ENCODE results near the gene KCTD6. TPM values are rescaled to one million over a fixed set of nuclear protein-coding genes. Genes with fewer than 3 reads are reported as not detected.
"Not testable (repeated sequence)": the region's sequence is repeated elsewhere in the genome, so short reads cannot be mapped to it uniquely, and the experiment has no call there.

KCTD6 gene
- total and polyA plus RNA-seq, 2 donors: 10.7 to 28.2 TPM

DNA sequence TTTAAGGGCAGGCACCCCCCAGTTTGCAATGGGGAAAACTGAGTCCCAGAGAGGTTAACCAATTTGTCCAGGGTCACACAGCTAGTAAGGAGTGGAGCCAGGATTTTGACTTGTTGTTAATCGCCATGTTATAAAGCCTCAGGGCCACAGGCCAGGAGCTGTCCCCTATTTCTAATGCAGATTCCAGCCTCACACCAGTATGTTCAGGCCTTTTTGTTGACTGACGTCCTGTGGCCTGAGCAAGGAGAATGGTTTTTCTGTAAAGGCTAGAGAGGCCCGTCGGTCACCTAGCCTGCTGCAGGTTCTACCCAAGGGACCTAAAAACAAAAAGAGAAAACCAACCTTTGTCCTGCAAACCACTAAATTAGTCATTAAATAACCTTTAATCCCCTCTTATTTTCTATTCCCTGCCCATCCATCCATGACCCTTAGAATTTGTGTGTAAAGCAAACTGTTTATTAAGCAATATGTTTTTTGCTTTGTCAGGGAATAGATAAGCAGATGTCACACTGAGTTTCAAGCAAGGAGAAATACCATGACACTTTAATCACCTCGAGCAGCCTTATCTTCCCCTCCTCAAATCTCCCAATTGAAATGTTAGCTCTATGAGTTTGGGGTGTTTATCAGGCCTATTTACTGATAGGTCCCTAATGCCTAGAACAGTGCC, 31.0 kb downstream of the KCTD6 start:
- DNase-seq (ENCODE audit: extremely low spot score): no peak
- no peaks in the 10 kb centered on the region for H3K4me1 ChIP-seq (ENCODE audit: insufficient read depth)
- no peak overlapping the region for H3K27ac ChIP-seq (ENCODE audit: low read depth)
- no peak overlapping the region for H3K4me3 ChIP-seq (ENCODE audit: low read depth, low read length)
- 81% methylated on average over 5 of the region's 5 CpGs for WGBS
- no peaks in the 10 kb centered on the region for H3K36me3 ChIP-seq (ENCODE audit: insufficient read depth)

DNA sequence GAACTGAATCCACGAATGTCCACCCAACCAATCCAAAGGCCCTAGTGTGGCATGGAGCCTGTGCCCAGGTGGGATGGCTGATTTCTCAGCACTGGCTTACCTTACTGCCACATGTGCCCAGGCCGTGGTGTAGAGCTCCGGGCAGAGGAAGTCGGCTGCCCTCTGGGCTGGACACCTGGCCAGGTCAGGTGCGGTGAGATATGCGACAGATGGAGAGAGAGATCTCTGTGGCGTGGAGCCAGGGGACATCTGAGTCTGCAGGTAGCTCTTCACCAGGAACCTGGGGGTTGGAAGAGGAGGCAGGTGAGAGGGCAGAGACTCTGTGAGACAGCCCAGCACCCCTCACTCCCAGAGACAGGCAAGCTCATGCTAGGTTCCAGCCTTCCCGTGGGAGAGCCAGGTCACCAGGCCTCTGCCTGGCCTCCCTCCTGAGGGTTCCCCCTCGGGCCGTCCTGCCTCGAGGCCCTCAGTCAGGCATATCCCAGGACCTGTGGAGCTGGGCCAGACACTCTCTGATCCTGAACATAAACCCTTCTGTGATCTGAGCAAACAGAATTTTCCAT, 32.5 kb downstream of the KCTD6 start:
- no peaks in the 10 kb centered on the region for H3K36me3 ChIP-seq (ENCODE audit: insufficient read depth)
- no peak for DNase-seq (ENCODE audit: extremely low spot score)
- H3K4me3 ChIP-seq (ENCODE audit: low read depth, low read length): no peak overlapping the region
- 89% methylated on average over 11 of the region's 11 CpGs for WGBS
- H3K4me1 ChIP-seq (ENCODE audit: insufficient read depth): no peaks in the 10 kb centered on the region
- H3K27ac ChIP-seq (ENCODE audit: low read depth): no peak overlapping the region

DNA sequence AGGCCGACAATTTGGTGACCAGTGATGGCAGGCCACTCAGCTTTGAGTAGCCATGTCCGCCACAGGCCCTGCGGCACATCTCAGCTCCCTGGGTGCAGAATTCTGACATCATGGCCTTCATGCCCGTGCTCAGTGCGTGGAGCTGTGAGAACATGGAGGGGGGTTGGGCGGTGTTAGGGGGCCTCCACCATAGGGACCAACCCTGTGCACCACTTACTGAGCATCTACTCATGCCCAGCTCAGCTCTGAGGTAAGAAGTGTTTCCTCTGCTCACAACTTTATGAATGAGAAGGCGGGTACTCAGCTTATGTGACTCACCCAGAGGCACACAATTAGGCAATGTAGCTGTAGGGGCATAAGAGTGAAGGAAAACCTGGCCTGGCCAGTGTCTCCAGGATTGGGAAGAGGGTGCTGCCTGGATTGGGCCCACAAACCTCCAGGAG, 34.6 kb downstream of the KCTD6 start:
- no peaks in the 10 kb centered on the region for H3K36me3 ChIP-seq (ENCODE audit: insufficient read depth)
- DNase-seq (ENCODE audit: extremely low spot score): no peak
- WGBS: 87% methylated on average over 7 of the region's 7 CpGs

DNA sequence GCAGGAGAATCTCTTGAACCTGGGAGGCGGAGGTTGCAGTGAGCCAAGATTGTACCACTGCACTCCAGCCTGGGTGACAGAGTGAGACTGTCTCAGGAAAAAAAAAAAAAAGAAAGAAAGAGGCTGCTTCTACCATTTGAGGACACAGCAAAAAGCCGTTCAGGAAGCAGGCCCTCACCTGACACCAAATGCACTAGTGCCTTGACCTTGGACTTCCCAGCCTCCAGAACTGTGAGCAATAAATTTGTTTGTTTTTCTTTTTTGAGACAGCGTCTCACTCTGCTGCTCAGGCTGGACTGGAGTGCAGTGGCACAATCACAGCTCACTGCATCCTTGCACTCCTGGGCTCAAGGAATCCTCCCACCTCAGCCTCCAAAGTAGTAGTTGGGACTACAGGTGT, 35.5 kb downstream of the KCTD6 start:
- WGBS: 91% methylated on average over 3 of the region's 3 CpGs
- H3K27ac ChIP-seq (ENCODE audit: low read depth); H3K36me3 ChIP-seq (ENCODE audit: insufficient read depth); H3K4me3 ChIP-seq (ENCODE audit: low read depth, low read length); DNase-seq (ENCODE audit: extremely low spot score); H3K4me1 ChIP-seq (ENCODE audit: insufficient read depth): not testable (repeated sequence)

More for the DNA sequence above, 34.6 kb downstream of the KCTD6 start:
- no peak overlapping the region for H3K27ac ChIP-seq (ENCODE audit: low read depth)
- no peak overlapping the region for H3K4me3 ChIP-seq (ENCODE audit: low read depth, low read length)
- H3K4me1 ChIP-seq (ENCODE audit: insufficient read depth): no peaks in the 10 kb centered on the region

DNA sequence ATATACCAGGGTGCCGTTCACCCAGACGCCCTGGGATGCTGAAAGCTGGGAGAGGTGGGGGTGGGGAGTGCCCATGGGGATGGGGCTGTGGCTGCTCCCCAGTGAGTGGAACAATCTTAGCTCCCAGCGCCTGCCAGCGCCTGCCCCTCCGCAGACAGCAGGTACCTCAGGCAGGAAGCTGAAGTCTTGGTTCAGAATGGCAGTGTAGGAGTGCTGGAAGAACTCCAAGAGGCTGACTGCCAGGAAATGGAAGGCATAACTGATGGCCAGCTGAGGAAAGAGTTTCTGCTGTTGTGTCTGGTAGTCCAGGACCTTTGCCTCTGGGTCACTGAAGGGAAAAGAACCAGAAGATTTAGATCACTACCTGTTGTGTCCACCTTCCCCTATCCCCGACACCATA, 36.7 kb downstream of the KCTD6 start:
- Histone ChIP-seq H3K4me3 (ENCODE audit: low read depth, low read length) (no peak overlapping the region), H3K4me1 (ENCODE audit: insufficient read depth) (no peaks in the 10 kb centered on the region), H3K27ac (ENCODE audit: low read depth) (no peak overlapping the region), H3K36me3 (ENCODE audit: insufficient read depth) (no peaks in the 10 kb centered on the region)
- WGBS: 63% methylated on average over 6 of the region's 6 CpGs
- no peak for DNase-seq (ENCODE audit: extremely low spot score)

DNA sequence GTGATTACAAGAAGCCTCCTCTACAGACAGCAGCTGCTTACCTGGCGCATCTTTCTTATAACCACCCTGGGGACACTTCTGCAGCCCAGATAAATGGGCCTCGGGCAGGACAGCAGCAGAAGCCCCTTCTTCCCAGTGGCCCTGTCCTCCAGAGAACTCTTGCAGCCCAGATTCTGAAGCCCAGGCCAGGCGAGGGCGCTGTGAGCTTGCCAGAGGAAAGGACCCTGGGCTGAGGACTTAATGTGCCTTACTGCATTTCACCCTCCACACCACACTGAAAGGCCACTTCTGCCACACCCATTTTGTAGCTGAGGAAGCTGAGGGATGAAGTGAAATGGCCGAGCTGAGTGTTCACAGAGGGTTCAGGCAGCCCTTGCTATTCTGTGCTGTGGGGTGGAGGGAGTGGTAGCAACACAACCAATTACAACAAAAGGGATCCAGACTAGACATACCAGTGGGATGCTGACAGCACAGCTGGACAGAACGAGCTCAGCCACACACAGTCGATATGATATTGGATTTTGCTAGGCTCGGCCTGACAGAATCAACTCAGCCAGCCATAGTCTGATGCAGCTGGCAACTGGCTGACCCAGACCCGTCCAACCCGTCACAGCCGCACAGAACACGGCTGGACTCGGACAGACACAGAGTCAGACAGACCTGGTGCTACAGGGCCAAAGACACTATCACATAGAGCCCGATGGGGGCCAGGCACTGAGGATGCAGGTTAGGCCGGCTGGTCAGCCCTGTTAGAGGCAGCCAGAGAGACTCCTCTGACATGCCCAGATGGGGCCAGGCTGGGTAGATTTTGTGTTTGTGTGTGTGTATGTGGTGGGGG, 37.8 kb downstream of the KCTD6 start:
- no peak overlapping the region for H3K27ac ChIP-seq (ENCODE audit: low read depth)
- no peak for DNase-seq (ENCODE audit: extremely low spot score)
- H3K4me1 ChIP-seq (ENCODE audit: insufficient read depth): no peaks in the 10 kb centered on the region
- no peak overlapping the region for H3K4me3 ChIP-seq (ENCODE audit: low read depth, low read length)
- H3K36me3 ChIP-seq (ENCODE audit: insufficient read depth): no peaks in the 10 kb centered on the region
- WGBS: 77% methylated on average over 15 of the region's 15 CpGs

DNA sequence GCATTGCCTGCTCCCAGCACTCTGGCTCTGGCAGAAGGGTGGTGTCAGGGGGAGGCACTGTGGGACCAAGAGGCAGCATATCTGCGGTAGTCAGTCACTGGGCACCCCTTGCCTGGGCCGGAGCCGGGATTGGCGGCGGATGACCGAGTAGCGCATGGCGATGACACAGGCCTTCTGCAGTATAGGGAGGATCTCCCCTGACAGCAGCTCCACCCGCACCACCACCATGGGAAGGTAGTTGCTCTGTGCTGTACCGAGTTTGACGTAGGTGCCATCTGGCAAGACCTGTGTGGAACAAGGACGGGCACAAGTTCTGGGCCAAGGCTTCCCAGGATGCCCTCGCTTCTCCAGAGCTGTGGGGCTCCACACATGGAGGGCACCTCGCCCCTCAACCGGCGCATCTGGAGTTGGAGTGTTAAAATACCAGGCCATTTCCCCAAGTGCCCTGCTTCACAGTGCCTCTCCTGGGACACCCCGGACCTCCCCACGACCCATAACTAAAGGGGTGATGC, 38.5 kb downstream of the KCTD6 start:
- H3K36me3 ChIP-seq (ENCODE audit: insufficient read depth): no peaks in the 10 kb centered on the region
- 89% methylated on average over 18 of the region's 18 CpGs for WGBS

DNA sequence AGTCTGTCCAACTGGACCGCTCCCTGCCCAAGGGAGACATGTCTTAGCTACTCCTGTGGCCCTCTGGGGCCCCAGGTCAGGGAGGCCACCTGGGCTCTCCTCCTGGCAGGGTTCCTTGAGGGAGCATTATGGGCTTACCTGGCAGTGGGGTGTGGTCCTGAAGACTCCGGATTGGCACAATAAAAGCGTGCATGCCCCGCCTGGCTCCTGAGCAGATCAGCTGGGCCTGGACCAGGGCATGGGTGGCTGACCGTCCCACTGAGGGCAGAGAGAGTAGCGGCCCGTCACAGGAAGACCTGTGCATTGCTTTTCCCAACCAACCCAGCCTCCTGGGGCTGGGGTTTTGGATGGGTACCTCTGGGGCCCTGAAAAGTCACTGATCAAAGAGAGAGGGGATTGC, 39.7 kb downstream of the KCTD6 start:
- Histone ChIP-seq H3K4me1 (ENCODE audit: insufficient read depth) (no peaks in the 10 kb centered on the region), H3K36me3 (ENCODE audit: insufficient read depth) (no peaks in the 10 kb centered on the region), H3K27ac (ENCODE audit: low read depth) (no peak overlapping the region), H3K4me3 (ENCODE audit: low read depth, low read length) (no peak overlapping the region)
- no peak for DNase-seq (ENCODE audit: extremely low spot score)
- WGBS: 96% methylated on average over 7 of the region's 7 CpGs

More for the DNA sequence above, 38.5 kb downstream of the KCTD6 start:
- DNase-seq (ENCODE audit: extremely low spot score): no peak
- no peak overlapping the region for H3K4me3 ChIP-seq (ENCODE audit: low read depth, low read length)
- H3K27ac ChIP-seq (ENCODE audit: low read depth): no peak overlapping the region
- no peaks in the 10 kb centered on the region for H3K4me1 ChIP-seq (ENCODE audit: insufficient read depth)

DNA sequence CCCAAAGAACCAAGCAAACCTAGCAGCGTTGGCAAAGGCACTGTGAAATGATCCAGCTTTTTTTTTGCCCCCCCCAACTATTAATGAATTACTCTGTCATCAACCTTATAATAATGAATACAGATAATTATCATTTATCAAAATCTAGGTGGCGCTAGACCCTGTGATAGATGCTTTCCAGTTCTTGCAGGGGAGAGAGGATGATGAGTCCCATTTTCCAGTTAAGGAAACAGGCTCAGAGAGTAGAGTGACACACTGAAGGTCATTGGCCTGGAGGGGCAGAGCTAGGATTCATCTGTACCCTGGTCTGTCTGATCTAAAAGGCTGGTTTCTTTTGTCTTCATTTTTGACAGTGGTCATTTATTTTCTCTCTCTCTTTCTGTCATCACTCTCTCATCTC, 40.1 kb downstream of the KCTD6 start:
- no peak for DNase-seq (ENCODE audit: extremely low spot score)
- Histone ChIP-seq H3K4me3 (ENCODE audit: low read depth, low read length) (no peak overlapping the region), H3K36me3 (ENCODE audit: insufficient read depth) (no peaks in the 10 kb centered on the region), H3K4me1 (ENCODE audit: insufficient read depth) (no peaks in the 10 kb centered on the region), H3K27ac (ENCODE audit: low read depth) (no peak overlapping the region)
- WGBS: 93% methylated on average over 2 of the region's 2 CpGs

DNA sequence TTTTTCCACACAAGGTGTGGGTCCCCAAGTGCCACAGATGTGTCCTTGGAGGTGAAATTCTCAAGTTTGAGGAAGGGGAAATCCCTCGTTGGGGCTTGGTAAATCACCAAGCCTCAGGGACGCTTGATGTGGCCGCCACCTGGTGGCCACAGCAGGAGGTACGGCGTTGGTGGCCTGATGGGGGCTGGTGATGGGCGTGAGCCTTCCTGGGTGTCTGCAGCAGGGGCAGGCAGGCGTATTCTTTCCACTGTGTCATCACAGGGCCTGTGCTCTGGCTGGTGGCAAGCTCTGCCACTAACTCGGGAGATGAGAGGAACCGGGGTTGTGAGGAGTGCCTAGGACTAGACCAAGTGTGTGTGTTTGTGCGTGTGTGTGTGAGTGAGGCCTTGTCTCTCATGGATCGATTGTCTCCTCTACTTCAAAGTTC, 40.9 kb downstream of the KCTD6 start:
- no peaks in the 10 kb centered on the region for H3K36me3 ChIP-seq (ENCODE audit: insufficient read depth)
- H3K4me3 ChIP-seq (ENCODE audit: low read depth, low read length): no peak overlapping the region
- H3K27ac ChIP-seq (ENCODE audit: low read depth): no peak overlapping the region
- WGBS: 23% methylated on average over 11 of the region's 11 CpGs
- H3K4me1 ChIP-seq (ENCODE audit: insufficient read depth): no peaks in the 10 kb centered on the region
- no peak for DNase-seq (ENCODE audit: extremely low spot score)

DNA sequence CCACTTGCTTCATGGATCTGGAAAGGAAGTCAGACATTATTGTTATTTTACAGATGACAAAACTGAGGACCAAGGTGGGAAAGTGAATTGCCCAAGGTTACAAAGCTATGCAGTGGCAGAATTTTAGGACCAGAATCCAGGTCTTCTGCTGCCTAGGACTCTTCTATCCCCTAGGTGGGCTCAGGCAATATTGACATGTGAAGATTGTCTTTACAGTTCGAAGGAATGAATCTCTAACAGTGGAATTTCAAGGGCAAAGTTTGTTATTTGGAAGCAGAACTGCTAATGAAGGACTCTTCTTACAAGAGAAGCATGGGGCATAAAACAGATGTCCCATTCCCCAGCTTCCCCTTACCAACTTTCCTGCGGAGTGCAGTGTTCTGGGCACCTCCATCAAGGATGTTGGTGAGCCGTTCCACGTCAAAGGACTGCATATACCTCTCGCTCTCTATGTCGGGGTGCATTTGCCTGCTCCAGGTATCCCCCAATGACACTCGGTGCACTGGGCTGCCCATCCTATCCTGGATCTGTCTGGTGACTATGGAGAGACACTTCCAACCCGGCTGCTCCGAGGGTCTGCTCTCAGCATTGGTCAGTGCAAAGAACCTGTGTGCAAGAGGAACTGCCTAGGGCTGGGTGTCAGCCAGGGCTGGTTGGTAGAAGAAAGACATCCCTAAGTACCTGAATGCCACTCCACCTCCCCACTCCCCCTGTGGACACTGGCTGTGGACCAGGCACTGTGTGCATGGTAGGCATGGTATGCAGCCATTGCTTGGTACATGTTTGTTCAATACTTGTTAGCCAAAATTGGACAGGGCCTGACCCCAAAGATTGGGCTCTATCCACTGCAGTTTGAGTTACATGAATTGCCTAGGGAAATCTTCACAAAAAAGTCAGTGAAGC, 42.9 kb downstream of the KCTD6 start:
- no peak for DNase-seq (ENCODE audit: extremely low spot score)
- WGBS: 97% methylated on average over 9 of the region's 9 CpGs
- H3K4me3 ChIP-seq (ENCODE audit: low read depth, low read length): no peak overlapping the region

DNA sequence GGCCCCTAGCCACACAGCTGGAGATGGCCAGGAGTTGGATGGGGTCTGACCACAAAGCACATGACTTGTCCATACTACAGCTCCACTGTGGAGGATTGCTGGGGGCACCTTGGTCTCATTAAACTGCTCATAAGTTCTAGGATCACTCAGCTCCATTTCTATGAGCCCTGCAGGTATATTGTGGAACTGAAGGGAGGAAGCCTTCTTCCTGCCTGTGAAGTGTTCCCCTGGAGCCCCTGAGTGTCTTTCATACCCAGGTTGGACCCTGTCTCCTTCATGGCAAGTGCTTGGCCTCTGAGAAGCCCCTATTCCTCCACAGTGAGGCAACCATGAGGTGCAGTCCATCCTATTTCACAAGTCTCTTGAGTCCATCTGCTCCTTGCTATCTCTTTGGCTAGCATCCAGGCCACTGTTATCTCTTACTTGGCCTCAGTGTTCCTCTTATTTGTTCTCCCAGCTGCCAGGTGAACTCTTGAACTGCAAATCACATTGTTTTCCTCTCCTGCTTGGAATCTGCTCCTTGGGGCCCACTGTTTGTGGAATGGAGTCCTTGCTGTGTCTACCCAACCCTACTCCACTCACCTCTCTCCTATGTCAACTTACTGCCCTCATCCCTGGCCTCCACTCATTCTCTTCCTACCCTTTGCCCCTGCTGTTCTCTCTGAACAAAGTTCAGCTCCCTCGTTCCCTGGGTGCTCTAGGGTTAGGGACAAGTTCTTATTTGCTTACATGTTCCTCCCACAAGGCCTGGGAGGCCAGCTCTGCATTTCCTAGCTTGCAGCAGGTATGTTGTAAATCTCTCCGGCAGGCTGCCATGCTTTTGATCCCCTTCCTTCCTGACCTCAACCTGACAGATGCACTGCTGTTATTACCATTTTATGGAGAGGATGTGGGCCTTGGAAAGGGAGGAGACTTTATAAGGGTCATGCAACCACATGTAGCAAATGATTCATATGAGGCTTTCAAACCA, 43.9 kb downstream of the KCTD6 start:
- WGBS: 16% methylated on average over 2 of the region's 2 CpGs
- Histone ChIP-seq H3K4me3 (ENCODE audit: low read depth, low read length) (no peak overlapping the region), H3K4me1 (ENCODE audit: insufficient read depth) (no peaks in the 10 kb centered on the region), H3K36me3 (ENCODE audit: insufficient read depth) (no peaks in the 10 kb centered on the region), H3K27ac (ENCODE audit: low read depth) (no peak overlapping the region)
- no peak for DNase-seq (ENCODE audit: extremely low spot score)

More for the DNA sequence above, 42.9 kb downstream of the KCTD6 start:
- Histone ChIP-seq H3K36me3 (ENCODE audit: insufficient read depth) (no peaks in the 10 kb centered on the region), H3K4me1 (ENCODE audit: insufficient read depth) (no peaks in the 10 kb centered on the region), H3K27ac (ENCODE audit: low read depth) (no peak overlapping the region)

Measured in urinary bladder (tissue), 4 donors.